Heart left ventricle (tissue), 16 donors: ENCODE data around the gene XCL2. TPM values are rescaled to one million over a fixed set of nuclear protein-coding genes. Genes with fewer than 3 reads are reported as not detected.

ENCODE experiments used
- ATAC-seq, 4 donors: fragments of 200-7000 bp; cut with Tn5 transposase; one replicate each; pipeline ENCODE4 v1.9.1; 2020 to 2022; ENCODE audit warnings: moderate library complexity in 4 of 4, mild to moderate bottlenecking in 3 of 4, moderate number of reproducible peaks in 1 of 4
- DNase-seq, 5 donors: peaks; one replicate each; pipeline ENCODE4 v3.0.0-alpha.2; 2020
- H3K27ac ChIP-seq, 12 donors: fragments of 200-600 bp; sonication (generic) in 4 of 12; one replicate each; pipeline versions ENCODE4 v1.5.0 to v1.8.0; 2016 to 2022; ENCODE audit warnings: mild to moderate bottlenecking in 2 of 12
- H3K27me3 ChIP-seq, 9 donors: fragments of 200-600 bp; sonication (generic) in 2 of 9; one replicate each; pipeline versions ENCODE4 v1.5.1 to v1.8.0; 2016 to 2022; ENCODE audit warnings: mild to moderate bottlenecking in 3 of 9
- H3K36me3 ChIP-seq, 9 donors: fragments of 200-600 bp; sonication (generic) in 2 of 9; one replicate each; pipeline versions ENCODE4 v1.5.0 to v1.8.0; 2018 to 2022; ENCODE audit warnings: mild to moderate bottlenecking in 2 of 9
- H3K4me1 ChIP-seq, 12 donors: fragments of 200-600 bp; sonication (generic) in 4 of 12; one replicate each; pipeline versions ENCODE4 v1.5.0 to v1.8.0; 2016 to 2022; ENCODE audit warnings: mild to moderate bottlenecking in 3 of 12
- H3K4me3 ChIP-seq, 12 donors: fragments of 200-600 bp; sonication (generic) in 4 of 12; one replicate each; pipeline versions ENCODE4 v1.5.0 to v1.8.0; 2017 to 2022; ENCODE audit warnings: mild to moderate bottlenecking in 9 of 12, moderate library complexity in 4 of 12
- H3K9me3 ChIP-seq, 12 donors: fragments of 200-600 bp; sonication (generic) in 4 of 12; one replicate each; pipeline versions ENCODE4 v1.5.0 to v1.8.0; 2016 to 2022; ENCODE audit warnings: mild to moderate bottlenecking in 1 of 12
- POLR2A ChIP-seq, 2 donors: fragments of 450-650 bp; IDR thresholded peaks; one replicate each; pipeline ENCODE4 v1.6.1; 2017; ENCODE audit warnings: antibody characterized with exemption in 2 of 2, mild to moderate bottlenecking in 2 of 2, moderate library complexity in 2 of 2
- WGBS, 4 donors: extraction: QIAGEN DNeasy Blood & Tissue Kit in 2 of 4; methylation state at CpG; one replicate each; pipeline versions ENCODE4 v1.1.5 to v1.1.7; 2013 to 2018; 5-methylcytosine and 5-hydroxymethylcytosine counted together
- intact Hi-C, 10 donors: fragments of 100-400 bp; cut with DNase I; formaldehyde crosslinking; loops; one replicate each; pipeline versions ENCODE4 v1.11.1 to v1.14.2; 2022
- polyA plus RNA-seq, 2 donors: library from polyadenylated mRNA; stranded (reverse); fragments of 200-250 nt; gene quantifications; one replicate each; pipeline ENCODE4 v1.2.3, GENCODE V29; 2013
- total RNA-seq, 9 donors: library from RNA; depleted of rRNA in 2 of 9; stranded (reverse); fragments of >200 nt in 2 of 9; fragmentation: NEBNext Ultra II Directional in 3 of 9; extraction: Animal tissue kit (Norgen Biotek cat#: 25700) in 3 of 9; gene quantifications; one replicate each; pipeline versions ENCODE4 v1.1.0 to v1.2.4, GENCODE V29; 2016 to 2023
- TF ChIP-seq, protein P1 (sequence below), 12 donors: fragments of 200-600 bp; sonication (generic) in 4 of 12; IDR thresholded peaks; one replicate each; pipeline versions ENCODE4 v1.5.0 to v1.8.0; 2018 to 2022; ENCODE audit warnings: antibody characterized with exemption in 12 of 12, mild to moderate bottlenecking in 5 of 12
- donor health status: ischemic (EF 13 %, LVEDD 7.1; RV severe dilation, severe dysfunction).
- donor health status: healthy with polysubstance abuse.
- donor health status: DM: no; HTN: yes; CAD: no.
- donor health status: DM: no; HTN: no; CAD: no.
- donor health status: ischemic (EF 25% LVEDD 6.9; RV normal size, moderate dysfunction).
- donor health status: ischemic (EF 25% LVEDD 5.7; RV mildly dilated, moderate dysfunction).
- donor health status: healthy.
- donor health status: DM: yes; HTN: yes; CAD: no.
- donor health status: ischemic (EF 35%, LVEDD 5.7; RV mildly dilated, moderate dysfunction).
- donor health status: nonischemic (EF 11% LVEDD 7.7; RV severe dilation, severe dysfunction).
- donor health status: DM: yes; HTN: yes; CAD: no.
- donor health status: PGD.
- donor health status: ischemic (EF 29% LVEDD 5.4; RV normal size, mild dysfunction).
- donor health status: nonischemic (EF 23%, LVEDD 6.1; RV moderate dilation, normal function).

Gene XCL2
- total and polyA plus RNA-seq, 11 donors: 2.7 to 3.6 TPM; not detected in 9

DNA sequence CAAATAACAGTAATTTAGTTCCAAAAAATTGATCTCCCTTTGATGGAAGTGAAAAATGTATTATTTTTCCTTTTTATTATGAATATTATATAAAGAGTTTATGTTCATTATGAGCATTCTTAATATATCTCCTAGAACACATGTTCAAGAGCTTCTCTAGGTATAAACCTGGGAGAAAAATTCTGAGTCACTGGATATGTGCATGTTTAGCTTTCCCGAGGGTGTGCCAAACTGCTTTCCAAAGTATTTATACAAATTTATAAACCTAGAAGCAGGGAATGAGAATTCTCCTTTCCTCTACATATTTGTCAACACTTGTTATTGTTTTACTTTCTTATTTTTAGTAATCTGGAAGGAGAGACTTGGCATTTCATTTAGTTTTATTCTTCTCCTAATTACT is 25.0 kb downstream of the XCL2 start:
- no peak for TF ChIP-seq POLR2A (IDR thresholded peaks at IDR 0.05)

DNA sequence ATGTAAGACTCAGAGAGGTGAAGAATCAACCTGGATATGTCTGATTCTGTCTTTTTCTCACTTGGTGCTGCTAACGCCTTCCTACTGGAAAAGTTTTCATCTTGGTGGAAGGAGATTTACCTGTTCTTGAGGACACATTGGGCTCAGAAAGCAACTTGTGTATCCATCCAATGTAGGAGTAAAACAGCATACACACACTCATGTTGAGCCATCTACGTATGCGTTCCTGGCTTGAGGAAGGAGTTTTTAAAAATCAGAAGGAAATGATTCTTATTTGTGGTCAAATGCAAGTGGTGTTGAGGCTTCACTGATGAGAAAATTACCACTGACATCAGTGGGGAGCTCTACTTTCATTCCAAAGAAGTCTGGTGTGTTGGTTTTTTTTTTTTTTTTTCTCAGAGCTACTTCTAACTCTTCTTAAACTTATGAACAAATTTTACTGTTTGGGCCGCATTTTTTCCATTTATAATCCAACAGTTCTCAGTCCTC is 25.6 kb downstream of the XCL2 start:
- intact Hi-C loops: no loop called here
- no peak for ATAC-seq
- no peak overlapping the region for H3K4me3 ChIP-seq
- TF ChIP-seq POLR2A (IDR thresholded peaks at IDR 0.05): no peak
- TF ChIP-seq, protein P1, sequence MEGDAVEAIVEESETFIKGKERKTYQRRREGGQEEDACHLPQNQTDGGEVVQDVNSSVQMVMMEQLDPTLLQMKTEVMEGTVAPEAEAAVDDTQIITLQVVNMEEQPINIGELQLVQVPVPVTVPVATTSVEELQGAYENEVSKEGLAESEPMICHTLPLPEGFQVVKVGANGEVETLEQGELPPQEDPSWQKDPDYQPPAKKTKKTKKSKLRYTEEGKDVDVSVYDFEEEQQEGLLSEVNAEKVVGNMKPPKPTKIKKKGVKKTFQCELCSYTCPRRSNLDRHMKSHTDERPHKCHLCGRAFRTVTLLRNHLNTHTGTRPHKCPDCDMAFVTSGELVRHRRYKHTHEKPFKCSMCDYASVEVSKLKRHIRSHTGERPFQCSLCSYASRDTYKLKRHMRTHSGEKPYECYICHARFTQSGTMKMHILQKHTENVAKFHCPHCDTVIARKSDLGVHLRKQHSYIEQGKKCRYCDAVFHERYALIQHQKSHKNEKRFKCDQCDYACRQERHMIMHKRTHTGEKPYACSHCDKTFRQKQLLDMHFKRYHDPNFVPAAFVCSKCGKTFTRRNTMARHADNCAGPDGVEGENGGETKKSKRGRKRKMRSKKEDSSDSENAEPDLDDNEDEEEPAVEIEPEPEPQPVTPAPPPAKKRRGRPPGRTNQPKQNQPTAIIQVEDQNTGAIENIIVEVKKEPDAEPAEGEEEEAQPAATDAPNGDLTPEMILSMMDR (IDR thresholded peaks at IDR 0.05): no peak
- WGBS, 4 donors: 91 to 95% (median 92%) methylated on average over 4 of the region's 4 CpGs
- DNase-seq: no peak
- H3K36me3 ChIP-seq: no peaks in the 10 kb centered on the region
- no peaks in the 10 kb centered on the region for H3K27me3 ChIP-seq
- no peak overlapping the region for H3K27ac ChIP-seq
- H3K9me3 ChIP-seq: peaks cover 0 to under 1% (median 0%) of the 10 kb centered on the region in 12 donors
- H3K4me1 ChIP-seq: peaks cover 0 to 63% (median 7%) of the 10 kb centered on the region in 12 donors

More for the DNA sequence above, 25.0 kb downstream of the XCL2 start:
- Histone ChIP-seq H3K27me3 (no peaks in the 10 kb centered on the region), H3K9me3 (peaks cover 0 to 6% (median 0%) of the 10 kb centered on the region in 12 donors), H3K4me1 (peaks cover 0 to 63% (median 2%) of the 10 kb centered on the region in 12 donors), H3K36me3 (no peaks in the 10 kb centered on the region), H3K4me3 (no peak overlapping the region), H3K27ac (peak overlapping the region in 1 of 12 donors; percentile 57)
- DNase-seq (no peak), ATAC-seq (no peak)
- intact Hi-C loops: no loop called here
- WGBS, 4 donors: 89 to 94% (median 92%) methylated on average over 1 of the region's 1 CpG

DNA sequence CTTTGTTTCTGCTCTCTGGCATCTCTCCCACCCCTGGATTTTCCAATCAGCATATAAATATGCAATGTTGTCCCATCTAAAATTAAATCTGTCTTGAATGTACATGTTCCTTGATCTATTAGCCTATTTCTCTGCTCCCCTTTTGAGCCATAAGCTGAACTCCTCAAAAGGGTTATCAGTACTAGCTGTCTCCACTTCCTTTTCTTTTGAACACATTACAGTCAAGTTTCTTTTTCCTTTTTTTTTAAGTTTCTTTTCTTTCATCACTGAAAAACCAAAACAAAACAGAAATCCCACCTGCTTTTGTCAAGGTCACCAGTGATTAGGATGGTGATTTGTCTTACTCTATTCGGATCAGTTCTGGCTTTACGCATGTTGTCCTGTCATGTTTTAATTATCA is 29.3 kb downstream of the XCL2 start:
- H3K27ac ChIP-seq: peak overlapping the region in 5 of 12 donors; percentile 12 to 65 (median 37)
- H3K27me3 ChIP-seq: no peaks in the 10 kb centered on the region
- DNase-seq (no peak), ATAC-seq (no peak)
- no peaks in the 10 kb centered on the region for H3K9me3 ChIP-seq
- WGBS, 4 donors: 75 to 85% (median 78%) methylated on average over 2 of the region's 2 CpGs
- no peaks in the 10 kb centered on the region for H3K36me3 ChIP-seq
- H3K4me1 ChIP-seq: peaks cover 0 to 56% (median 8%) of the 10 kb centered on the region in 12 donors
- intact Hi-C loops: loop anchor here in 1 of 10 donors (5.0 kb wide), 1 partner anchor 438 kb away; no protein-coding TSS in a partner anchor
- TF ChIP-seq, protein P1 (IDR thresholded peaks at IDR 0.05): no peak
- TF ChIP-seq POLR2A (IDR thresholded peaks at IDR 0.05): no peak
- no peak overlapping the region for H3K4me3 ChIP-seq

DNA sequence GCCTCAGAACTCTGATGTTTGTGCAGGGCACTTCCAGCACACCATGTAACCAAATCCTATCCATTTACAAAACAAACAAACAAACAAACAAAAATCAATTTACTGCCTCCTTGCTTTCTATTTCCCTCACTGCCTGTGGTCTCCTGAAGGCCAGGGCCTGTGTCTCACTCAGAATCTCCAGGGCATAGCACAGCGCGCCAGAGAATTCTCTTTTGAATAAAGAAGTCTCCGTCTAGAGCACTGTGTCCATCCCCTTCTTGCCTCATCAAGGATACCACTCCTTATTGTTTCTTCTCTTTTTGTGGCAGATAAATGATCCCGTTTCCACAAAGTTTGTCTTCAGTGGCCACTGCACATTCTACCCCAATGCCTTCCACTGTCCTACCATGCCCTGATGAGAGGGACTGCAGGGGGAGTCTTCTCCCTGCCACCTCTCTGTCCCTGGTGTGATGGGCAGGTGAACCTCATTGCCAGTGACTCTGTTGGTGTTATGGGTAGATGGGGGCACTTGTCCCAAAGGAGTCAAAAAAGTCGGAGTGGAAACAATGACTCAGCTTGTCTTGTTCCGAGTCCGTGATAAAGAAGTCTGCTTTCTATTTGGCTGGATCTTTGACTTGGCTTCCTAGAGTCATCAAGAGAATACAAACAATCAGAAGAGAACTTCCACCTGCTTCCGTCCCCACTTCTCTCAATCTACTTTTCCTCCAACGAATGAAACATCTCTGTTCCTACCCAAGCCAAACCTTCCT is 30.0 kb downstream of the XCL2 start:
- Histone ChIP-seq H3K27me3 (no peaks in the 10 kb centered on the region), H3K36me3 (no peaks in the 10 kb centered on the region), H3K9me3 (no peaks in the 10 kb centered on the region), H3K4me3 (no peak overlapping the region), H3K27ac (peak overlapping the region in 5 of 12 donors; percentile 12 to 65 (median 37)), H3K4me1 (peaks cover 0 to 53% (median 8%) of the 10 kb centered on the region in 12 donors)
- TF ChIP-seq POLR2A (IDR thresholded peaks at IDR 0.05): no peak
- TF ChIP-seq, protein P1 (IDR thresholded peaks at IDR 0.05): no peak
- WGBS, 4 donors: 49 to 62% (median 56%) methylated on average over 9 of the region's 9 CpGs
- intact Hi-C loops: loop anchor here in 1 of 10 donors (5.0 kb wide), 1 partner anchor 438 kb away; no protein-coding TSS in a partner anchor
- DNase-seq (peak in 1 of 5 donors; percentile 21), ATAC-seq (peak; percentile 35 to 51 (median 44))
